ENCODE results near the gene SCAMP2. TPM values are rescaled to one million over a fixed set of nuclear protein-coding genes. Genes with fewer than 3 reads are reported as not detected.
A peak's percentile ranks its signal among the peaks of the same experiment; 100 is the strongest.

SCAMP2 gene
- polyA plus RNA-seq, 1 experiment, result 116 TPM

DNA sequence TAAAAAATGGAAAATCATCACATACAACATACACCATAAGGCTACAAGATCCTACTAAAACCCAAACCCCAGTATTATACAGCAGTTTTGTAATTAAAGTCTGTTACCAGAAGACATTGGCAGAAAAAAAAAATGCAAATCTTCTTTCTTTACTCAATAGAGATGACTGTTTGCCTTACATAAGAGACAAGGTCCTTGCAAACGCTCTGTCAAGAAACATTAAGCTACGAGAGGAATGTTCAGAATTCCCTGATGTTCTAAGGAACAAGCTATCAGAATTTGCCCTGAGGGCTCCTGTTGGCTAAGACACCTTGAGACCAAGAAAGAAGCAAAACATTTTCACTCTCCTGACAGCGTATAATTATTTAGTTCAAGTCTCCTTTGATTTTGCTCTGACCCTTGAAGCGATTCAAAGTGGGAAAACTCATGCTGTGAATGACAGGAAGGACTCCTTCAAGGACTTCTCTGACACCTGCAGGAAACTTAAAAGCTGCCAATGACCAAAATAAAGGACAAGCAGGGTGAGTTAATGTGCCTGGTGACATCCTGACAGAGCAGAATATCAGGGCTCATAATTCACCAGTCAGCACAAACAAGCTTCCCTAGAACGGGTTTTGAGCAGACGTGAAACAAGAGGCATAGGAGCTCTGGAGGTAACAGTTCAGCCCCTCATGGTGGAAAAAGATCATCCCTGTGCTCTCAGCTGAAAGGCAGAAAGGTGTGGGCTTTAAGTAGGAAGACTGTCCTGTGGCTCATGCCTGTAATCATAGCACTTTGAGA is 2.5 kb downstream of the SCAMP2 start:
- no peak overlapping the region for H3K4me3 ChIP-seq (ENCODE audit: low read depth, low read length)
- no peak for TF ChIP-seq CTCF (IDR thresholded peaks at IDR 0.05; ENCODE audit: low read depth, low read length)
- ChIA-PET POLR2A (interaction anchor here (1.2 kb wide), 1 partner anchor 26 kb away, joined by 4 read pairs; no protein-coding TSS in a partner anchor), CTCF (interaction anchor here (0.6 to 2.4 kb wide), 3 partner anchors 11 to 100 kb away, joined by 3 to 27 read pairs (median 8); no protein-coding TSS in a partner anchor)
- DNase-seq (ENCODE audit: low read depth, low spot score), result no peak
- no peaks in the 10 kb centered on the region for H3K9me3 ChIP-seq (ENCODE audit: control insufficient read depth, insufficient read depth, low read length)
- peak overlapping the region; percentile 22 for H3K27ac ChIP-seq (ENCODE audit: low read depth, low read length)
- H3K27me3 ChIP-seq (ENCODE audit: control insufficient read depth, insufficient read depth, low read length), result no peaks in the 10 kb centered on the region

- Histone ChIP-seq H3K27me3 (ENCODE audit: control insufficient read depth, insufficient read depth, low read length) (no peaks in the 10 kb centered on the region), H3K4me3 (ENCODE audit: low read depth, low read length) (no peak overlapping the region), H3K9me3 (ENCODE audit: control insufficient read depth, insufficient read depth, low read length) (no peaks in the 10 kb centered on the region), H3K27ac (ENCODE audit: low read depth, low read length) (no peak overlapping the region)
- CTCF ChIA-PET, result interaction anchor here (0.5 to 2.4 kb wide), 5 partner anchors 10 to 99 kb away, joined by 3 to 27 read pairs (median 4); no protein-coding TSS in a partner anchor
- POLR2A ChIA-PET, result interaction anchor here (0.7 to 1.2 kb wide), 2 partner anchors 13 to 26 kb away, joined by 3 to 4 read pairs; no protein-coding TSS in a partner anchor
- no peak for TF ChIP-seq CTCF (IDR thresholded peaks at IDR 0.05; ENCODE audit: low read depth, low read length)
- DNase-seq (ENCODE audit: low read depth, low spot score), result no peak
Measured at GRCh38 chr15:74869726-74870407, 3.3 kb downstream of the SCAMP2 start.

- ChIA-PET POLR2A (interaction anchor here (0.7 to 1.2 kb wide), 2 partner anchors 12 to 27 kb away, joined by 3 to 4 read pairs; no protein-coding TSS in a partner anchor), CTCF (interaction anchor here (0.5 to 2.4 kb wide), 5 partner anchors 28 to 136 kb away, joined by 3 to 27 read pairs (median 6); no protein-coding TSS in a partner anchor)
- H3K27me3 ChIP-seq (ENCODE audit: control insufficient read depth, insufficient read depth, low read length), result no peaks in the 10 kb centered on the region
- no peaks in the 10 kb centered on the region for H3K9me3 ChIP-seq (ENCODE audit: control insufficient read depth, insufficient read depth, low read length)
- H3K27ac ChIP-seq (ENCODE audit: low read depth, low read length), result no peak overlapping the region
- no peak for TF ChIP-seq CTCF (IDR thresholded peaks at IDR 0.05; ENCODE audit: low read depth, low read length)
- H3K4me3 ChIP-seq (ENCODE audit: low read depth, low read length), result no peak overlapping the region
- no peak for DNase-seq (ENCODE audit: low read depth, low spot score)
Measured at GRCh38 chr15:74869372-74869725, 3.8 kb downstream of the SCAMP2 start.

DNA sequence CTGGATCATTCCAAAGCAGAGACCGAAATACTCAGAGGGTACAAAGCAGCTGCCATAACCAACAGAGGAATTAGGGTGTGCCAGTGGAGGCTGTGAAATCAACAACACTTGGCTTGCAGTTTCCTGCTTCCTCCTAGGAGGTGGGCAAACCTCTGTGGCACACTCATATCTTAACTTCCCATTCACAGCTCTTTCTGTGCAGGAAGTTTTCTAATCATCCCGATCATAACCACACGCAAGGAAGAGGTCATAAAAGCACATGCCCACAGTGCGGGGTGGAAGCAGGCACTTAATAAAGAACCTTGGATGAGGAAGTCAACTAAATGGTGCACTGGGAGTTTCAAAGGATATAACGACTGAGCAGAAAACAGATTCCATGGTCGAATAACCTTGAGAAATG is 5.1 kb downstream of the SCAMP2 start:
- no peaks in the 10 kb centered on the region for H3K27me3 ChIP-seq (ENCODE audit: control insufficient read depth, insufficient read depth, low read length)
- POLR2A ChIA-PET, result no interaction called here
- H3K4me3 ChIP-seq (ENCODE audit: low read depth, low read length), result no peak overlapping the region
- no peaks in the 10 kb centered on the region for H3K9me3 ChIP-seq (ENCODE audit: control insufficient read depth, insufficient read depth, low read length)
- no peak for DNase-seq (ENCODE audit: low read depth, low spot score)
- no peak for TF ChIP-seq CTCF (IDR thresholded peaks at IDR 0.05; ENCODE audit: low read depth, low read length)
- H3K27ac ChIP-seq (ENCODE audit: low read depth, low read length), result no peak overlapping the region
- CTCF ChIA-PET, result interaction anchor here (1.1 kb wide), 1 partner anchor 34 kb away, joined by 7 read pairs; no protein-coding TSS in a partner anchor

Measured in AG04450 (cell line).